ENCODE results near the gene ZNF836. TPM values are rescaled to one million over a fixed set of nuclear protein-coding genes. Genes with fewer than 3 reads are reported as not detected.

ZNF836 gene
- total and polyA plus RNA-seq, 2 of the 13 experiments (the other 11 are each of a cell fraction or from before 2014, with no cell fraction given), result 1.6 to 5.3 TPM

- no peak for TF ChIP-seq ZNF407 (CRISPR knock-in tag; IDR thresholded peaks at IDR 0.05; ENCODE audit: not compliant biosample characterization)
- no peak for TF ChIP-seq ZNF749 (CRISPR knock-in tag; IDR thresholded peaks at IDR 0.05; ENCODE audit: borderline replicate concordance)
- peak; percentile 60 for TF ChIP-seq PITX1 (CRISPR knock-in tag; IDR thresholded peaks at IDR 0.05)
- TF ChIP-seq ZNF629 (CRISPR knock-in tag; conservative IDR thresholded peaks at IDR 0.05), result no peak
- no peak for TF ChIP-seq PHB2 (IDR thresholded peaks at IDR 0.05; ENCODE audit: partially characterized antibody)
- TF ChIP-seq REL (CRISPR knock-in tag; conservative IDR thresholded peaks at IDR 0.05), result no peak
- TF ChIP-seq TBX2 (CRISPR knock-in tag; IDR thresholded peaks at IDR 0.05; ENCODE audit: borderline replicate concordance), result peak; percentile 47; the same call in 1 of the 2 replicates
- TF ChIP-seq TRIM22 (IDR thresholded peaks at IDR 0.05), result no peak
- no peak for TF ChIP-seq MXD1 (CRISPR knock-in tag; IDR thresholded peaks at IDR 0.05)
- peak; percentile 58 for TF ChIP-seq PATZ1 (CRISPR knock-in tag; IDR thresholded peaks at IDR 0.05)
- TF ChIP-seq ZFP91 (CRISPR knock-in tag; IDR thresholded peaks at IDR 0.05; ENCODE audit: borderline replicate concordance), result peak; percentile 80
- no peak for TF ChIP-seq ZBTB43 (CRISPR knock-in tag; conservative IDR thresholded peaks at IDR 0.05)
Observed at GRCh38 chr19:52139252-52140031, 32.0 kb downstream of the ZNF836 start, which contains the start of gene ZNF616 (continued).

All from HepG2 (cell line).